B cell (primary cell): ENCODE data around the gene RAPGEF1. TPM values are rescaled to one million over a fixed set of nuclear protein-coding genes. Genes with fewer than 3 reads are reported as not detected.

Experiments used
- ATAC-seq: fragments of 200-7000 bp; cut with Tn5 transposase; one replicate; pipeline ENCODE4 v1.10.0; 2021; ENCODE audit warnings: low read depth, mild to moderate bottlenecking, moderate number of reproducible peaks, moderate library complexity
- CTCF ChIA-PET: fragments of 350-600 bp; sonication (Branson Sonifier 250); formaldehyde crosslinking; loops from one replicate; lab custom pipeline; 2021; ENCODE audit warnings: antibody characterized with exemption, inconsistent platforms; lab: Charles Lee
- POLR2A ChIA-PET: fragments of 350-600 bp; sonication (Branson Sonifier 250); formaldehyde crosslinking; loops from one replicate; lab custom pipeline; 2021; ENCODE audit warnings: antibody characterized with exemption; lab: Charles Lee
- DNase-seq: peaks from one replicate; pipeline ENCODE4 v3.0.0; 2013
- H2AFZ ChIP-seq: 2 replicates; pipeline ENCODE4 v1.6.1; 2012; ENCODE audit warnings: mild to moderate bottlenecking, low read depth, low read length; ENCODE audit not compliant: insufficient read depth, poor library complexity, severe bottlenecking
- H3K27ac ChIP-seq, 2 donors: 1 replicate in 1 of 2; 2 replicates in 1 of 2; pipeline ENCODE4 v1.5.1; 2012 to 2013; ENCODE audit warnings: low read length in 2 of 2, mild to moderate bottlenecking in 2 of 2, moderate library complexity in 1 of 2
- H3K27me3 ChIP-seq, 4 experiments: fragments of 200-600 bp in 1 of 4; sonication (generic) in 1 of 4; replicated peaks in 1 of 4; 1 replicate in 2 of 4; 2 replicates in 2 of 4; pipeline versions ENCODE4 v1.6.1 to v1.7.0; 2013 to 2016; ENCODE audit warnings: low read length in 3 of 4, mild to moderate bottlenecking in 2 of 4, mixed read lengths in 1 of 4, moderate library complexity in 1 of 4; ENCODE audit not compliant: insufficient read depth in 4 of 4, control insufficient read depth in 3 of 4; ENCODE audit errors: control extremely low read depth in 1 of 4
- H3K36me3 ChIP-seq, 2 experiments: replicated peaks in 1 of 2; 1 replicate in 1 of 2; 2 replicates in 1 of 2; pipeline versions ENCODE4 v1.6.1 to v1.7.1; 2013; ENCODE audit warnings: low read length in 1 of 2; ENCODE audit not compliant: insufficient read depth in 2 of 2, control insufficient read depth in 1 of 2; ENCODE audit errors: control extremely low read depth in 1 of 2, extremely low read depth in 1 of 2
- H3K4me1 ChIP-seq, 2 donors: fragments of 200-600 bp in 1 of 2; sonication (generic) in 1 of 2; 1 replicate in 1 of 2; 2 replicates in 1 of 2; pipeline versions ENCODE4 v1.5.1 to v1.6.1; 2013 to 2017; ENCODE audit warnings: low read length in 2 of 2; ENCODE audit not compliant: control insufficient read depth in 2 of 2, insufficient read depth in 2 of 2
- H3K4me2 ChIP-seq: replicated peaks from 2 replicates; pipeline ENCODE3; 2012; ENCODE audit warnings: mild to moderate bottlenecking, low read depth, low read length; ENCODE audit not compliant: poor library complexity, severe bottlenecking
- H3K4me3 ChIP-seq, 5 experiments: fragments of 200-600 bp in 1 of 5; sonication (generic) in 1 of 5; 1 replicate in 3 of 5; 2 replicates in 2 of 5; pipeline versions ENCODE4 v1.5.1 to v1.7.0; 2011 to 2016; ENCODE audit warnings: low read length in 4 of 5, mild to moderate bottlenecking in 4 of 5, low read depth in 2 of 5, control low read depth in 1 of 5, moderate library complexity in 1 of 5; ENCODE audit not compliant: insufficient read depth in 1 of 5; ENCODE audit errors: control extremely low read depth in 1 of 5, extremely low read depth in 1 of 5
- H3K79me2 ChIP-seq: fragments of 200-600 bp; sonication (generic); one replicate; pipeline ENCODE4 v1.6.0; 2016; ENCODE audit warnings: low read length; ENCODE audit not compliant: control insufficient read depth, insufficient read depth
- H3K9ac ChIP-seq: fragments of 200-600 bp; sonication (generic); 2 replicates; pipeline ENCODE4 v1.6.1; 2017; ENCODE audit warnings: mild to moderate bottlenecking, low read length, moderate library complexity
- H3K9me3 ChIP-seq, 3 donors: one replicate each; pipeline versions ENCODE4 v1.6.1 to v1.7.1; 2013; ENCODE audit warnings: low read length in 2 of 3; ENCODE audit not compliant: control insufficient read depth in 2 of 3, insufficient read depth in 1 of 3; ENCODE audit errors: control extremely low read depth in 1 of 3
- H4K20me1 ChIP-seq: 2 replicates; pipeline ENCODE4 v1.6.0; 2012; ENCODE audit warnings: mild to moderate bottlenecking, low read length; ENCODE audit not compliant: insufficient read depth, control insufficient read depth, poor library complexity, severe bottlenecking
- H3K27ac Mint-ChIP-seq: one replicate; pipeline ENCODE4 v1.8.0; 2021; ENCODE audit warnings: mixed read lengths
- H3K27me3 Mint-ChIP-seq: one replicate; pipeline ENCODE4 v1.8.0; 2021; ENCODE audit warnings: mixed read lengths
- H3K4me1 Mint-ChIP-seq: one replicate; pipeline ENCODE4 v1.8.0; 2021; ENCODE audit warnings: mixed read lengths
- H3K4me3 Mint-ChIP-seq: one replicate; pipeline ENCODE4 v1.8.0; 2021; ENCODE audit warnings: mixed read lengths
- H3K9me3 Mint-ChIP-seq: one replicate; pipeline ENCODE4 v1.8.0; 2022; ENCODE audit warnings: mixed read lengths; ENCODE audit not compliant: insufficient read depth
- EZH2 ChIP-seq: IDR thresholded peaks from 2 replicates; pipeline ENCODE4 v1.6.1; 2012; ENCODE audit warnings: borderline replicate concordance, low read depth, mild to moderate bottlenecking, moderate library complexity, low read length; ENCODE audit not compliant: insufficient read depth, poor library complexity, severe bottlenecking
- WGBS: methylation state at CpG from one replicate; pipeline ENCODE4 v1.1.5; 2013; ENCODE audit warnings: missing lambda C conversion rate; ENCODE audit not compliant: insufficient coverage; 5-methylcytosine and 5-hydroxymethylcytosine counted together
- intact Hi-C: fragments of 100-400 bp; cut with micrococcal nuclease; formaldehyde crosslinking; loops from one replicate; pipeline ENCODE4 v1.10.0; 2022
- polyA plus RNA-seq: library from polyadenylated mRNA; depleted of rRNA; stranded (reverse); fragments of >200 nt; gene quantifications from 2 replicates; pipeline ENCODE4 v1.2.3, GENCODE V29; 2012
- total RNA-seq, 2 donors: library from RNA; stranded (reverse); fragments of 120-200 nt in 1 of 2; gene quantifications; 1 replicate in 1 of 2; 2 replicates in 1 of 2; pipeline versions ENCODE4 v1.2.3 to v1.2.4, GENCODE V29; 2013 to 2022
- TF ChIP-seq, protein P1 (sequence below): fragments of 200-600 bp; IDR thresholded peaks from one replicate; pipeline ENCODE4 v1.8.0; 2022; ENCODE audit warnings: antibody characterized with exemption, mild to moderate bottlenecking

The RAPGEF1 gene
- total and polyA plus RNA-seq, 2 donors (not counting 1 experiment from before 2014, with no cell fraction given): 134 to 447 TPM

DNA sequence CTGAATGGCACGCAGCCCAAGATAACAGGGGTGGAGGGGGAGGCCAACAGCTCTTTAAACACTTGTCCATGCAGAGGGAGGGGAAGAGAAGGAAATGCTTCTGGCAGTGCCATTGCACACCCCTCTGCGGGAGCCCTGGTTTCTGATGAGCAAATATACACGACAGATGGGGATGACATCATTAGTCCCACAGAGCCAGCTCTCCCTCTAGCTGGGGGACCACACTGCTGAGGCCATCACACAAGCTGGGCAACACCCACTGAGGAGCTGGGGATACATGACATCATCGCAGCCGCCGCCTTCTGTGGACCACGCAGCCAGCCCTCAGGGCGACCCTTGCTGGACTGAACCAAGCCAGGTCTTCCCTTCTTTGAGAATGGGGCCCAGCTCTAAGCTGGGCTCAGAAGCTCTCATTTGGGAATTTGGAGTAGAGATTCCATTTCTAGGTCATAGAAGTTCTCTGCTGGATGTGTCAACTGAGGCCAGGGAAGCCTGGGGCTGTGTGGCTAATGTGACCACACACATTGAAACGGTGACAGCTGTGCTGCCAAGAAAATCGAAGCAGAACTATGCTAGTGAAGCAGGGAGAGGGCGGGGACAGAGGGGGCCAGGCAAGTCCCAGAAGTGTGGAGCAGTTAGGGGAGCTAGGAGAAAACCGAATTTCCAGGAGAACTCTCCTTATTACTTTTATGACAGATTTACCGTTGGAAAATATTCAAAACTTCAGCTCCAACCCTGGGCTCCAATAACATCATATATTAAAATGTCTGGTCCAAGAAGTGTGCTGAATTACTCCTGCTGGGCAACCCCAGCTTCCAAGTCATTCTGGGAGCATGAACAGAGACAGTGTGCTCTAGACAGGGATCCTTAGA, 115.0 kb downstream of the RAPGEF1 start:
- peaks cover 78% of the 10 kb centered on the region for H3K79me2 ChIP-seq
- H4K20me1 ChIP-seq: peaks cover 36% of the 10 kb centered on the region
- 91% methylated on average over 10 of the region's 13 CpGs for WGBS
- Mint-ChIP-seq H3K27ac (peak overlapping the region; percentile 76), H3K27me3 (no peaks in the 10 kb centered on the region), H3K9me3 (no peaks in the 10 kb centered on the region), H3K4me3 (no peak overlapping the region), H3K4me1 (peaks cover 67% of the 10 kb centered on the region)
- CTCF ChIA-PET: interaction anchor here (0.7 to 5.2 kb wide), 7 partner anchors 24 to 577 kb away, joined by 3 to 23 read pairs (median 5); partner anchors contain the start of gene RAPGEF1
- intact Hi-C loops: loop anchor here (5.0 kb wide), 2 partner anchors 32 to 123 kb away; partner anchors contain the start of gene POMT1
- peaks cover 0 to 14% (median 7%) of the 10 kb centered on the region in 3 donors for H3K9me3 ChIP-seq
- no peak overlapping the region for H3K27ac ChIP-seq
- peaks cover 4 to 93% of the 10 kb centered on the region in 2 experiments for H3K36me3 ChIP-seq
- no peaks in the 10 kb centered on the region for H3K27me3 ChIP-seq
- TF ChIP-seq EZH2: no peak
- TF ChIP-seq, protein P1, sequence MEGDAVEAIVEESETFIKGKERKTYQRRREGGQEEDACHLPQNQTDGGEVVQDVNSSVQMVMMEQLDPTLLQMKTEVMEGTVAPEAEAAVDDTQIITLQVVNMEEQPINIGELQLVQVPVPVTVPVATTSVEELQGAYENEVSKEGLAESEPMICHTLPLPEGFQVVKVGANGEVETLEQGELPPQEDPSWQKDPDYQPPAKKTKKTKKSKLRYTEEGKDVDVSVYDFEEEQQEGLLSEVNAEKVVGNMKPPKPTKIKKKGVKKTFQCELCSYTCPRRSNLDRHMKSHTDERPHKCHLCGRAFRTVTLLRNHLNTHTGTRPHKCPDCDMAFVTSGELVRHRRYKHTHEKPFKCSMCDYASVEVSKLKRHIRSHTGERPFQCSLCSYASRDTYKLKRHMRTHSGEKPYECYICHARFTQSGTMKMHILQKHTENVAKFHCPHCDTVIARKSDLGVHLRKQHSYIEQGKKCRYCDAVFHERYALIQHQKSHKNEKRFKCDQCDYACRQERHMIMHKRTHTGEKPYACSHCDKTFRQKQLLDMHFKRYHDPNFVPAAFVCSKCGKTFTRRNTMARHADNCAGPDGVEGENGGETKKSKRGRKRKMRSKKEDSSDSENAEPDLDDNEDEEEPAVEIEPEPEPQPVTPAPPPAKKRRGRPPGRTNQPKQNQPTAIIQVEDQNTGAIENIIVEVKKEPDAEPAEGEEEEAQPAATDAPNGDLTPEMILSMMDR: no peak
- H3K4me2 ChIP-seq: no peak overlapping the region
- POLR2A ChIA-PET: interaction anchor here (0.6 kb wide), 1 partner anchor 100 kb away, joined by 7 read pairs; no protein-coding TSS in a partner anchor
- H3K9ac ChIP-seq: no peak overlapping the region
- no peak overlapping the region for H3K4me3 ChIP-seq
- DNase-seq (no peak), ATAC-seq (no peak)
- peaks cover 28 to 60% of the 10 kb centered on the region in 2 donors for H3K4me1 ChIP-seq
- H2AFZ ChIP-seq: no peak overlapping the region
